A549 (cell line): ENCODE measurements around the gene KRT6B. TPM values are rescaled to one million over a fixed set of nuclear protein-coding genes. Genes with fewer than 3 reads are reported as not detected.

Experiments used
- ATAC-seq, 2 experiments: fragments of 200-7000 bp in 1 of 2; fragments of >200 bp in 1 of 2; cut with Nextera tagmentation in 1 of 2; cut with Tn5 transposase in 1 of 2; 3 replicates each; pipeline versions ENCODE4 v1.8.0 to v1.9.1; 2018 to 2020; ENCODE audit warnings: mild to moderate bottlenecking in 1 of 2, moderate library complexity in 1 of 2
- CTCF ChIA-PET: fragments of 300-600 bp; sonication (Branson Sonifier 250); formaldehyde crosslinking; extraction: SDS; loops from one replicate; lab custom pipeline; 2021; ENCODE audit warnings: antibody characterized with exemption, inconsistent platforms; lab: Yijun Ruan, JAX
- POLR2A ChIA-PET: fragments of 350-600 bp; formaldehyde crosslinking; extraction: SDS; loops from one replicate; lab custom pipeline; 2021; ENCODE audit warnings: antibody characterized with exemption, inconsistent platforms; lab: Yijun Ruan, JAX
- DNase-seq, 2 experiments: peaks; one replicate each; pipeline versions ENCODE4 v3.0.0 to v3.0.0-alpha.2; 2011 to 2016; ENCODE audit warnings: low read depth in 1 of 2, low spot score in 1 of 2
- FAIRE-seq: peaks from 2 replicates; lab custom pipeline; 2011; peaks lifted over from hg19 to GRCh38; lab: Jason Lieb, UNC
- H3K27ac ChIP-seq, 2 experiments: fragments of >200 bp; sonication (Bioruptor Twin); formaldehyde crosslinking; 3 replicates each; pipeline ENCODE4 v1.5.1; 2016 to 2017
- H3K4me1 ChIP-seq: fragments of >200 bp; sonication (Bioruptor Twin); formaldehyde crosslinking; 3 replicates; pipeline ENCODE4 v1.6.1; 2016
- H3K4me2 ChIP-seq: fragments of >200 bp; sonication (Bioruptor Twin); formaldehyde crosslinking; 3 replicates; pipeline ENCODE4 v1.6.1; 2016
- H3K4me3 ChIP-seq: fragments of >200 bp; sonication (Bioruptor Twin); formaldehyde crosslinking; 3 replicates; pipeline ENCODE4 v1.5.1; 2016
- H3K9me3 ChIP-seq: fragments of >200 bp; sonication (Bioruptor Twin); formaldehyde crosslinking; 3 replicates; pipeline ENCODE4 v1.6.1; 2016
- CBX2 ChIP-seq: fragments of 200-600 bp; sonication (generic); IDR thresholded peaks from 2 replicates; pipeline ENCODE4 v1.6.1; 2016; ENCODE audit warnings: low read depth, mild to moderate bottlenecking, borderline replicate concordance
- CBX8 ChIP-seq: fragments of 200-600 bp; sonication (generic); IDR thresholded peaks from 2 replicates; pipeline ENCODE4 v1.6.1; 2016
- CEBPB ChIP-seq, 2 experiments: fragments of >200 bp in 1 of 2; sonication (Bioruptor Twin) in 1 of 2; formaldehyde crosslinking in 1 of 2; IDR thresholded peaks; 2 replicates each; pipeline ENCODE4 v1.6.1; 2012 to 2016
- CHD2 ChIP-seq: fragments of 150-350 bp; IDR thresholded peaks from 2 replicates; pipeline ENCODE4 v1.6.1; 2014; ENCODE audit warnings: low read length; ENCODE audit not compliant: partially characterized antibody
- ELK1 ChIP-seq: fragments of 150-350 bp; IDR thresholded peaks from 2 replicates; pipeline ENCODE4 v1.6.1; 2014; ENCODE audit warnings: low read depth, mild to moderate bottlenecking, low read length
- FOSB ChIP-seq: fragments of 250-450 bp; sonication (Bioruptor Pico); IDR thresholded peaks from 2 replicates; pipeline ENCODE4 v1.5.0; 2020; ENCODE audit warnings: mild to moderate bottlenecking, moderate library complexity
- GATA3 ChIP-seq: IDR thresholded peaks from 2 replicates; pipeline ENCODE4 v1.6.1; 2012; ENCODE audit warnings: borderline replicate concordance
- HOXA7 ChIP-seq: fragments of 250-450 bp; sonication (Bioruptor Pico); IDR thresholded peaks from 2 replicates; pipeline ENCODE4 v1.5.0; 2020; ENCODE audit warnings: mild to moderate bottlenecking, moderate library complexity
- HOXB5 ChIP-seq: fragments of 250-450 bp; sonication (Bioruptor Pico); IDR thresholded peaks from 2 replicates; pipeline ENCODE4 v1.5.0; 2020; ENCODE audit warnings: mild to moderate bottlenecking, moderate library complexity
- JUN ChIP-seq, 2 experiments: fragments of >200 bp; sonication (Bioruptor Twin); formaldehyde crosslinking; IDR thresholded peaks; 2 replicates in 1 of 2; 3 replicates in 1 of 2; pipeline ENCODE4 v1.6.1; 2016 to 2017
- JUNB ChIP-seq: fragments of >200 bp; sonication (Bioruptor Twin); formaldehyde crosslinking; IDR thresholded peaks from 2 replicates; pipeline ENCODE4 v1.6.1; 2016
- MAX ChIP-seq: IDR thresholded peaks from 2 replicates; pipeline ENCODE4 v1.6.1; 2012
- NPAS2 ChIP-seq: fragments of 250-450 bp; sonication (Bioruptor Pico); IDR thresholded peaks from 2 replicates; pipeline ENCODE4 v1.8.0; 2022; ENCODE audit warnings: mild to moderate bottlenecking, moderate library complexity, borderline replicate concordance
- NR3C1 ChIP-seq: fragments of >200 bp; sonication (Bioruptor Twin); formaldehyde crosslinking; IDR thresholded peaks from 3 replicates; pipeline ENCODE4 v1.6.1; 2017
- PHF8 ChIP-seq: fragments of 200-600 bp; sonication (generic); IDR thresholded peaks from 2 replicates; pipeline ENCODE4 v1.6.1; 2016; ENCODE audit warnings: low read depth, mild to moderate bottlenecking, antibody characterized with exemption, moderate library complexity, borderline replicate concordance
- POLR2A ChIP-seq: IDR thresholded peaks from 2 replicates; pipeline ENCODE4 v1.6.1; 2012; ENCODE audit warnings: mild to moderate bottlenecking, low read length
- POLR2AphosphoS2 ChIP-seq: conservative IDR thresholded peaks from 2 replicates; pipeline ENCODE4 v1.6.1; 2012; ENCODE audit warnings: low read length, improper control_type of control experiment, inconsistent platforms
- RAD21 ChIP-seq, 2 experiments: fragments of >200 bp in 1 of 2; sonication (Bioruptor Twin) in 1 of 2; formaldehyde crosslinking in 1 of 2; IDR thresholded peaks in 1 of 2; conservative IDR thresholded peaks in 1 of 2; 2 replicates in 1 of 2; 3 replicates in 1 of 2; pipeline ENCODE4 v1.6.1; 2012 to 2018; ENCODE audit warnings: inconsistent platforms in 1 of 2
- REST ChIP-seq: fragments of 200-600 bp; sonication (generic); IDR thresholded peaks from 2 replicates; pipeline ENCODE4 v1.6.1; 2016; ENCODE audit warnings: antibody characterized with exemption, mild to moderate bottlenecking, moderate library complexity
- SMC3 ChIP-seq: fragments of >200 bp; sonication (Bioruptor Twin); formaldehyde crosslinking; IDR thresholded peaks from 3 replicates; pipeline ENCODE4 v1.6.1; 2018; ENCODE audit warnings: inconsistent platforms
- ZSCAN20 ChIP-seq: fragments of 250-450 bp; sonication (Bioruptor Pico); IDR thresholded peaks from 2 replicates; pipeline ENCODE4 v1.8.0; 2022; ENCODE audit warnings: mild to moderate bottlenecking, moderate library complexity
- WGBS: methylation state at CpG from one replicate; pipeline ENCODE4 v1.1.6; 2017; ENCODE audit errors: missing lambda C conversion rate; 5-methylcytosine and 5-hydroxymethylcytosine counted together
- polyA plus RNA-seq, 4 experiments: library from polyadenylated mRNA; depleted of rRNA in 3 of 4; stranded (reverse); fragments of >200 nt; fragmentation: RNase III in 1 of 4; extraction: RNeasy Plus Mini Kit Qiagen cat#74134 plus additional on column Dnase treatment in 1 of 4; gene quantifications; 2 replicates in 3 of 4; 3 replicates in 1 of 4; pipeline ENCODE4 v1.2.3, GENCODE V29; 2011 to 2017

The KRT6B gene
- polyA plus RNA-seq, 2 of the 4 experiments (the other 2 are of a cell fraction): not detected

GRCh38 chr12:52458861-52459260 lies 6.9 kb upstream of the KRT6B start (continued):
- no peak for TF ChIP-seq POLR2AphosphoS2
- no peak for TF ChIP-seq CHD2
- TF ChIP-seq NR3C1: no peak

- no peaks in the 10 kb centered on the region for H3K9me3 ChIP-seq
- no peak overlapping the region for H3K27ac ChIP-seq
- CTCF ChIA-PET: interaction anchor here (0.9 kb wide), 1 partner anchor 77 kb away, joined by 3 read pairs; no protein-coding TSS in a partner anchor
- WGBS: 61% methylated on average over 1 of the region's 1 CpG
- ATAC-seq (no peak), DNase-seq (no peak), FAIRE-seq (no peak)
- no peak overlapping the region for H3K4me2 ChIP-seq
- TF ChIP-seq HOXB5 (CRISPR knock-in tag) (no peak), CEBPB (IDR thresholded peaks at IDR 0.05) (peak; percentile 27 to 60; a peak in 3 of 4 replicates)
- no peak overlapping the region for H3K4me3 ChIP-seq
- H3K4me1 ChIP-seq: peaks cover 5% of the 10 kb centered on the region; the same call in 1 of the 3 replicates
- POLR2A ChIA-PET: no interaction called here
Measured at GRCh38 chr12:52455821-52456220, 3.9 kb upstream of the KRT6B start.

GRCh38 chr12:52454411-52455201 lies 2.7 kb upstream of the KRT6B start:
- TF ChIP-seq HOXB5 (CRISPR knock-in tag) (no peak), POLR2A (no peak), RAD21 (conservative IDR thresholded peaks at IDR 0.05 in 1 of 2, IDR thresholded peaks at IDR 0.05 in 1 of 2) (no peak), NPAS2 (CRISPR knock-in tag) (no peak), REST (no peak), HOXA7 (CRISPR knock-in tag) (no peak), GATA3 (no peak), PHF8 (no peak), MAX (no peak), FOSB (CRISPR knock-in tag) (no peak), CBX8 (no peak), JUN (IDR thresholded peaks at IDR 0.05) (no peak), SMC3 (no peak), CBX2 (no peak), JUNB (no peak), NR3C1 (no peak), ELK1 (no peak), ZSCAN20 (CRISPR knock-in tag) (no peak)
- TF ChIP-seq, all 56 proteins: peak for 0
- ATAC-seq (0 out of 6 replicates have a peak, but pooled peaks of 1 of the 2 experiments have one; percentile 24), FAIRE-seq (no peak), DNase-seq (no peak)
- CTCF ChIA-PET: no interaction called here
- Histone ChIP-seq H3K9me3 (no peaks in the 10 kb centered on the region), H3K4me1 (peaks cover 5% of the 10 kb centered on the region; the same call in 1 of the 3 replicates), H3K27ac (no peak overlapping the region), H3K4me3 (no peak overlapping the region), H3K4me2 (no peak overlapping the region; the same call in 2 of the 3 replicates)
- WGBS: 44% methylated on average over 3 of the region's 3 CpGs
- POLR2A ChIA-PET: no interaction called here
